Astrocyte of the spinal cord (primary cell): ENCODE data around the gene ZNF236.
"Not testable (repeated sequence)": the region's sequence is repeated elsewhere in the genome, so short reads cannot be mapped to it uniquely, and the experiment has no call there.

Experiments used
- DNase-seq: peaks from one replicate; pipeline ENCODE4 v3.0.0; 2011; ENCODE audit warnings: low read depth, low spot score
- H3K4me3 ChIP-seq: 2 replicates; pipeline ENCODE4 v1.5.1; 2011; ENCODE audit warnings: low read depth, mild to moderate bottlenecking, low read length, moderate library complexity
- in situ Hi-C: cut with HindIII; loops from 2 replicates; pipeline ENCODE4 v1.10.0; 2017; ENCODE audit warnings: low sequenced_read_pairs
- TF ChIP-seq, protein P1 (sequence below): IDR thresholded peaks from 2 replicates; pipeline ENCODE4 v1.5.1; 2012; ENCODE audit warnings: low read depth, mild to moderate bottlenecking, low read length, inconsistent platforms

ZNF236 gene

DNA sequence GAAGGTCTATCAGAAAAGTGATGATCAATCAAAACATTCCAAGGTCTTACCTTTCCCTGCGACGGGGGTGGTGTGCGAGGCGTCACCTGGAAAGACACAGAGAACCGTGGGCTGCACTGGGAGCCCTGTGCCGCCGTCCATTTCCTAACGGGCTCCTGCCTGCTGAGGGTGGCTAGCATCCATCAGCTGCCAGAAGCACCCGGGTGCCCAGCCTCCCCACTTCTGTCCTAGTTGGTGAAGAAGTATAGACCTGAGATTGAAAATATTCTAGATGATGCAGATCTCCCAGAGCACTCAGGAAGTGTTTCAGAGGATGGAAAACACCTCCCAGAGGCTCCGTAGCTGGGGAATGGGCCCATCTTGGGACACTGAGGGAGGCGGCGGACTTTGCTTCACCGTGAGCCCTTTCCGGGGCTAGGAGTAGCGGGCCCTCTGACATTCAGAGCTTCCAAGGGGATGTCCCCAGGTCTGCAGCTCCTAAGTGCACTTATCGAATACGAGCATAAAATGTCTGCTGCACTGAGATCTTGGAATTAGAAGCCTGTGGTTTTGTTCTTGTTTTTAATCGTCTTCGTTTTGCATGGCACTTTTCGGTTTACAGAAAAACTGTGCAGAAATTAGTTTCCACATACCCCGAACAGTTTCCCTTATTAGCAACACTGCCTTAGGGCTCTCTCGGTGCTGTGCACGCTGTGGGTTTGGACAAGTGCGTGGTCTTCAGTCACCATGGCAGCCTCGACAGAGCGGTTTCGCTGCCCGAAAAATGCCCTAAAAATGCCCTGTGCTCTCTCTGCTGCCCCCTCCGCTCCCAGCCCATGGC, 166.7 kb downstream of the ZNF236 start:
- DNase-seq, result no peak
- TF ChIP-seq, protein P1, sequence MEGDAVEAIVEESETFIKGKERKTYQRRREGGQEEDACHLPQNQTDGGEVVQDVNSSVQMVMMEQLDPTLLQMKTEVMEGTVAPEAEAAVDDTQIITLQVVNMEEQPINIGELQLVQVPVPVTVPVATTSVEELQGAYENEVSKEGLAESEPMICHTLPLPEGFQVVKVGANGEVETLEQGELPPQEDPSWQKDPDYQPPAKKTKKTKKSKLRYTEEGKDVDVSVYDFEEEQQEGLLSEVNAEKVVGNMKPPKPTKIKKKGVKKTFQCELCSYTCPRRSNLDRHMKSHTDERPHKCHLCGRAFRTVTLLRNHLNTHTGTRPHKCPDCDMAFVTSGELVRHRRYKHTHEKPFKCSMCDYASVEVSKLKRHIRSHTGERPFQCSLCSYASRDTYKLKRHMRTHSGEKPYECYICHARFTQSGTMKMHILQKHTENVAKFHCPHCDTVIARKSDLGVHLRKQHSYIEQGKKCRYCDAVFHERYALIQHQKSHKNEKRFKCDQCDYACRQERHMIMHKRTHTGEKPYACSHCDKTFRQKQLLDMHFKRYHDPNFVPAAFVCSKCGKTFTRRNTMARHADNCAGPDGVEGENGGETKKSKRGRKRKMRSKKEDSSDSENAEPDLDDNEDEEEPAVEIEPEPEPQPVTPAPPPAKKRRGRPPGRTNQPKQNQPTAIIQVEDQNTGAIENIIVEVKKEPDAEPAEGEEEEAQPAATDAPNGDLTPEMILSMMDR, result no peak
- no peak overlapping the region for H3K4me3 ChIP-seq
- in situ Hi-C loops, result no loop called here

DNA sequence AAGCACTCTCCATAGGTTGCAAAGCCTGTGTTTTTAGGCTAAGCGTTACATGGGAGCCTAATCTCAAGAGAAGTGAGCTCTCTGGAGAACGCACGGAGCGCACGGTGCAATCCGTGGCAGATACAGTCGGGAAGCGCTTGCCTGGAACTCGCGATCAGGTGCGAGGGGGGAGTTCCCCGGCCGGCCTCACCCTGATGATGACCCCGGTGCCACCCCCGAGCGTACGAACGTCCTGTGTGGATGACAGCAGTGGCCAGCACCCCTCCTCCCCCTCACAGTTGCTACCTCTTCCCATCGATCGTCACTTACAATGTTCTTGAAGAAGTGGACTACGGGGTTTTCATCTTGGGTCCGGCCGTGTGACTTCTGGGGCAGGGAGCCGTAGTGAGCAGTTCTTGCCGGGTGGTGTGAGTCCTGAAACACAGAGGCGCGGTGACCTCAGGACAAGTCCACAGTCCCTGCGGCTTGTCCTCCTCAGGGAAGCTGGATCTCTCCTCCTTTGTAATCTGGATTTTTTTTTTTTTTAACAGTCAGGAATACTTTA, 167.4 kb downstream of the ZNF236 start:
- no peak for DNase-seq
- TF ChIP-seq, protein P1, result no peak
- in situ Hi-C loops, result no loop called here
- H3K4me3 ChIP-seq, result no peak overlapping the region

DNA sequence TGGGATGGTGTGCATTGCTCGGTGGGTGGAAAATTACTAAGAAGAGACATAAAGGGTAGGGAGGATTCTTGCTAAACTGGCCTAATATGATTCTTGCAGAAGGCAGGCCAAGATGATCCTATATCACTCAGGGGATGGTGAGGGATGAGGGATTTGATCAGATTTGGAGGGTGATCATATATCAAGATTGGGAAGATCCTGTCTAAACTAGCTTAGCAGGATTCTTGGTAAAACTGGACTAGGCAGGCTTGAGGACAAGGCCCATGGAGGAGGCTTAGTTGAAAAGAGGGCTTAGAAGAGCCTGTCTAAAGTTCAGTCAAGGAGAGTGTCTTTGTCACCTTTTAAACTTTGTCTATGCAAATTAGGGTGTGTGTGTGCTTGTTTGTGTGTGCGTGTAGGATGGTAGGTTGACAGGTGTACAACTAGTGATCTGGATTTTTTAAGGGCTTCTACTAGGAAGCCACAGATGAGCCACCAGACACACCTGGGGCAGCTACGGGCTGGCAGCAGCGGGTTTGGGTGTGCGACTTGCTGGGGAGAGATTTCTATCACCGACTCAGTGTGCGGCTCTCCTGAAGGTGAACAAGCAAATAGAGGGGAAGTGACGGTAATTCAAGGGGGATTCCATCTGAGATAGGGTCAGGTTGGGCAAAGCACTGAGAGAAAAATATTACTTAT, 168.1 kb downstream of the ZNF236 start:
- DNase-seq, H3K4me3 ChIP-seq, in situ Hi-C loops: not testable (repeated sequence)

DNA sequence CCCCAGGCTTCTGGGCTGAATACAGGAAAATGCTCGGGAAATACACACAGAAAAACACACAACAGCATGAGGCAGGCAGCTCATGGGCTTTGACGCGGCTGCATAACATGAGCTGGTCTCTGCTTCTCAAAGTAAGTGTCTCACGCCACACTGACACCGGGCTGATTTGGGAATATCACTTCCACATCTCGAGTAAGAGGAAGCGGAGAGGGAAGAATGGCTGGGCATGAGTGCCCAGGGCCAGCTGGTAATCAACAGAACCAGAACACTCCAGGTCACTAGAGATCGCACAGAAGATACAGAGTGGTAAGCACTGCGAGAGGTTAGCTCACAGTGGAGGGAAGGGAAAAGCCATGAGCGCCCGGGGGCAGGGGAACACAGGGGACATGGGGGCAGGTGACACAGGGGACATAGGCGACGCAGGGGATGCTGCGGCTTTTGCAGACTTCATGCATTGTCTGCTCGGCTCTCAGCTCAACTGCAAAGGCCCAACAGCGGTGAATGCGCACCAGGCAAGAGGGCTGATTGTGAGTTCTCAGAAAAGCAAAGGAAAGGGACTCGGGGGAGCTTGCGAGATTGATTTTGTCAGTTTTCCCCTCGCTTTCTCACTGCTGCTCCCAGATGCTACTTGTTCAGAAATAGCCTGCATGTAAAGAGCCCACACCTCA, 168.8 kb downstream of the ZNF236 start:
- TF ChIP-seq, protein P1, result no peak
- in situ Hi-C loops, result no loop called here
- DNase-seq, result no peak
- H3K4me3 ChIP-seq, result no peak overlapping the region

DNA sequence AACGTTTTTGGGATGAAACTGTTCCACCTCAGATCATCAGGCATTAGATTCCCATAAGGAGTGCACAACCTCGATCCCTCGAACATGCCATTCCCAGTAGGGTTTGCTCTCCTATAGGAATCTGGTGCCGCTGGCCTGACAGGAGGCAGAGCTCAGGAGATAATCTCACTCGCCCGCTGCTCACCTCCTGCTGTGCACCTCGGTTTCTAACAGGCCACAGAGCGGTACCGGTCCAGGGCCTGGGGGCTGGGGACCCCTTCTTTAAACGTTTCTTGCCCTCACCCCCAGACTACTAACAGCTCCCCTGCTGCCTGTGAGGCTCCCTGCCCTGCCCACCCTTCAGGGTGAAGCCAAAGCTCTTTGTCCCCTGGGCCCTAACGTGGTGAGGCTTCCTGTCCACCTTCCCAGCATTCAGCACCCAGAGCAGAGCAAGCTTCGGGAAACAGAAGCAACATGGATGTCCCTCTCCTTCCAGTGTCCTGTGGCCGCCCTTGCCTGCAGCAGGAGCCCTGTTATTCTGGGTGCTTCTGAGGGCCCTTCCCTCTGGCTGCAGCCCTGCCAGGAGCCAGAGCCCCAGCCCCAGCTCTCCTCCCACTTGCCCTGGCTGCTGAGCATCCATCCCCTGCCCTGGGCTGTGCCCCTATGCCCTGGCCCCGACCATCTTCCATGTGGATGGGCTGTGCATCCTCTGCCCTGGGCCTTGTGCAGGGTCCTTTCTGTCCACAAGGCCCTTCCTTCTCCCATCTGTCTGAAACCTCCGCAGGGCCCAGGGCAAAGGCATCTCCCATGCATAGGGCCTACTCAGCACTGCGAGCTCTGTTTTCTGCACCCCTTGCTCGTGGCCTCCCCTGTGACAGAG, 170.1 kb downstream of the ZNF236 start:
- in situ Hi-C loops, result no loop called here

DNA sequence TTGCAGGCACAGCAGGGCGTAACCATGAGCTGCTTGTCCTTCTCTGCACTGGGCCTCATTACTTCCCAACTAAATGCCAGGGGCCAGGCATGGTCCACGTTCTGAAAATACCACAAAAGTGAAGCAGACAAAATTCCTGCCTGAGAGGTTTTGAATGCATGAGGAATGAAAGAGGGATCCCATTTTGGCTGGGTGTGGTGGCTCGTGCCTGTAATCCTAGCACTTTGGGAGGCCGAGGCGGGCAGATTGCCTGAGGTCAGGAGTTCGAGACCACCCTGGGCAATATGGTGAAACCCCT, 170.7 kb downstream of the ZNF236 start:
- in situ Hi-C loops, result no loop called here
- no peak overlapping the region for H3K4me3 ChIP-seq
- DNase-seq, result no peak
- TF ChIP-seq, protein P1, result no peak

More for the DNA sequence above, 170.1 kb downstream of the ZNF236 start:
- H3K4me3 ChIP-seq, result no peak overlapping the region
- DNase-seq, result no peak
- TF ChIP-seq, protein P1, result no peak
